Heart left ventricle (tissue), 16 donors: Measurements from ENCODE around the gene RTP3. TPM values are rescaled to one million over a fixed set of nuclear protein-coding genes. Genes with fewer than 3 reads are reported as not detected.
A peak's percentile ranks its signal among the peaks of the same experiment; 100 is the strongest.
"Not testable (repeated sequence)": the region's sequence is repeated elsewhere in the genome, so short reads cannot be mapped to it uniquely, and the experiment has no call there.

Experiments used
- ATAC-seq, 4 donors: fragments of 200-7000 bp; cut with Tn5 transposase; one replicate each; pipeline ENCODE4 v1.9.1; 2020 to 2022; ENCODE audit warnings: moderate library complexity in 4 of 4, mild to moderate bottlenecking in 3 of 4, moderate number of reproducible peaks in 1 of 4
- DNase-seq, 5 donors: peaks; one replicate each; pipeline ENCODE4 v3.0.0-alpha.2; 2020
- H3K27ac ChIP-seq, 12 donors: fragments of 200-600 bp; sonication (generic) in 4 of 12; one replicate each; pipeline versions ENCODE4 v1.5.0 to v1.8.0; 2016 to 2022; ENCODE audit warnings: mild to moderate bottlenecking in 2 of 12
- H3K27me3 ChIP-seq, 9 donors: fragments of 200-600 bp; sonication (generic) in 2 of 9; one replicate each; pipeline versions ENCODE4 v1.5.1 to v1.8.0; 2016 to 2022; ENCODE audit warnings: mild to moderate bottlenecking in 3 of 9
- H3K36me3 ChIP-seq, 9 donors: fragments of 200-600 bp; sonication (generic) in 2 of 9; one replicate each; pipeline versions ENCODE4 v1.5.0 to v1.8.0; 2018 to 2022; ENCODE audit warnings: mild to moderate bottlenecking in 2 of 9
- H3K4me1 ChIP-seq, 12 donors: fragments of 200-600 bp; sonication (generic) in 4 of 12; one replicate each; pipeline versions ENCODE4 v1.5.0 to v1.8.0; 2016 to 2022; ENCODE audit warnings: mild to moderate bottlenecking in 3 of 12
- H3K4me3 ChIP-seq, 12 donors: fragments of 200-600 bp; sonication (generic) in 4 of 12; one replicate each; pipeline versions ENCODE4 v1.5.0 to v1.8.0; 2017 to 2022; ENCODE audit warnings: mild to moderate bottlenecking in 9 of 12, moderate library complexity in 4 of 12
- H3K9me3 ChIP-seq, 12 donors: fragments of 200-600 bp; sonication (generic) in 4 of 12; one replicate each; pipeline versions ENCODE4 v1.5.0 to v1.8.0; 2016 to 2022; ENCODE audit warnings: mild to moderate bottlenecking in 1 of 12
- POLR2A ChIP-seq, 2 donors: fragments of 450-650 bp; IDR thresholded peaks; one replicate each; pipeline ENCODE4 v1.6.1; 2017; ENCODE audit warnings: antibody characterized with exemption in 2 of 2, mild to moderate bottlenecking in 2 of 2, moderate library complexity in 2 of 2
- WGBS, 4 donors: extraction: QIAGEN DNeasy Blood & Tissue Kit in 2 of 4; methylation state at CpG; one replicate each; pipeline versions ENCODE4 v1.1.5 to v1.1.7; 2013 to 2018; 5-methylcytosine and 5-hydroxymethylcytosine counted together
- intact Hi-C, 10 donors: fragments of 100-400 bp; cut with DNase I; formaldehyde crosslinking; loops; one replicate each; pipeline versions ENCODE4 v1.11.1 to v1.14.2; 2022
- polyA plus RNA-seq, 2 donors: library from polyadenylated mRNA; stranded (reverse); fragments of 200-250 nt; gene quantifications; one replicate each; pipeline ENCODE4 v1.2.3, GENCODE V29; 2013
- total RNA-seq, 9 donors: library from RNA; depleted of rRNA in 2 of 9; stranded (reverse); fragments of >200 nt in 2 of 9; fragmentation: NEBNext Ultra II Directional in 3 of 9; extraction: Animal tissue kit (Norgen Biotek cat#: 25700) in 3 of 9; gene quantifications; one replicate each; pipeline versions ENCODE4 v1.1.0 to v1.2.4, GENCODE V29; 2016 to 2023
- TF ChIP-seq, protein P1 (sequence below), 12 donors: fragments of 200-600 bp; sonication (generic) in 4 of 12; IDR thresholded peaks; one replicate each; pipeline versions ENCODE4 v1.5.0 to v1.8.0; 2018 to 2022; ENCODE audit warnings: antibody characterized with exemption in 12 of 12, mild to moderate bottlenecking in 5 of 12
- donor health status: ischemic (EF 13 %, LVEDD 7.1; RV severe dilation, severe dysfunction).
- donor health status: healthy with polysubstance abuse.
- donor health status: DM: no; HTN: yes; CAD: no.
- donor health status: DM: no; HTN: no; CAD: no.
- donor health status: ischemic (EF 25% LVEDD 6.9; RV normal size, moderate dysfunction).
- donor health status: ischemic (EF 25% LVEDD 5.7; RV mildly dilated, moderate dysfunction).
- donor health status: healthy.
- donor health status: DM: yes; HTN: yes; CAD: no.
- donor health status: ischemic (EF 35%, LVEDD 5.7; RV mildly dilated, moderate dysfunction).
- donor health status: nonischemic (EF 11% LVEDD 7.7; RV severe dilation, severe dysfunction).
- donor health status: DM: yes; HTN: yes; CAD: no.
- donor health status: PGD.
- donor health status: ischemic (EF 29% LVEDD 5.4; RV normal size, mild dysfunction).
- donor health status: nonischemic (EF 23%, LVEDD 6.1; RV moderate dilation, normal function).

The RTP3 gene
- total and polyA plus RNA-seq, 11 donors, result not detected

GRCh38 chr3:46536758-46537157 is 39.0 kb downstream of the RTP3 start:
- ATAC-seq (no peak), DNase-seq (no peak)
- Histone ChIP-seq H3K27ac (no peak overlapping the region), H3K36me3 (peaks cover 0 to 78% (median 8%) of the 10 kb centered on the region in 9 donors), H3K4me3 (no peak overlapping the region), H3K27me3 (no peaks in the 10 kb centered on the region), H3K9me3 (no peaks in the 10 kb centered on the region), H3K4me1 (peaks cover 0 to 31% (median 9%) of the 10 kb centered on the region in 12 donors)
- intact Hi-C loops, result no loop called here
- no peak for TF ChIP-seq POLR2A (IDR thresholded peaks at IDR 0.05)
- TF ChIP-seq, protein P1, sequence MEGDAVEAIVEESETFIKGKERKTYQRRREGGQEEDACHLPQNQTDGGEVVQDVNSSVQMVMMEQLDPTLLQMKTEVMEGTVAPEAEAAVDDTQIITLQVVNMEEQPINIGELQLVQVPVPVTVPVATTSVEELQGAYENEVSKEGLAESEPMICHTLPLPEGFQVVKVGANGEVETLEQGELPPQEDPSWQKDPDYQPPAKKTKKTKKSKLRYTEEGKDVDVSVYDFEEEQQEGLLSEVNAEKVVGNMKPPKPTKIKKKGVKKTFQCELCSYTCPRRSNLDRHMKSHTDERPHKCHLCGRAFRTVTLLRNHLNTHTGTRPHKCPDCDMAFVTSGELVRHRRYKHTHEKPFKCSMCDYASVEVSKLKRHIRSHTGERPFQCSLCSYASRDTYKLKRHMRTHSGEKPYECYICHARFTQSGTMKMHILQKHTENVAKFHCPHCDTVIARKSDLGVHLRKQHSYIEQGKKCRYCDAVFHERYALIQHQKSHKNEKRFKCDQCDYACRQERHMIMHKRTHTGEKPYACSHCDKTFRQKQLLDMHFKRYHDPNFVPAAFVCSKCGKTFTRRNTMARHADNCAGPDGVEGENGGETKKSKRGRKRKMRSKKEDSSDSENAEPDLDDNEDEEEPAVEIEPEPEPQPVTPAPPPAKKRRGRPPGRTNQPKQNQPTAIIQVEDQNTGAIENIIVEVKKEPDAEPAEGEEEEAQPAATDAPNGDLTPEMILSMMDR (IDR thresholded peaks at IDR 0.05), result no peak

- H3K4me1 ChIP-seq, result peaks cover 0 to 35% (median 9%) of the 10 kb centered on the region in 12 donors
- intact Hi-C loops, result no loop called here
- H3K27ac ChIP-seq, result no peak overlapping the region
- H3K36me3 ChIP-seq, result peaks cover 0 to 75% (median 2%) of the 10 kb centered on the region in 9 donors
- TF ChIP-seq, protein P1 (IDR thresholded peaks at IDR 0.05), result no peak
- no peak for TF ChIP-seq POLR2A (IDR thresholded peaks at IDR 0.05)
- WGBS, 4 donors, result 93 to 100% (median 97%) methylated on average over 1 of the region's 1 CpG
- no peaks in the 10 kb centered on the region for H3K27me3 ChIP-seq
- no peak for ATAC-seq
- DNase-seq, result no peak
- no peak overlapping the region for H3K4me3 ChIP-seq
- no peaks in the 10 kb centered on the region for H3K9me3 ChIP-seq
Measured at GRCh38 chr3:46537316-46537715, 39.5 kb downstream of the RTP3 start.

DNA sequence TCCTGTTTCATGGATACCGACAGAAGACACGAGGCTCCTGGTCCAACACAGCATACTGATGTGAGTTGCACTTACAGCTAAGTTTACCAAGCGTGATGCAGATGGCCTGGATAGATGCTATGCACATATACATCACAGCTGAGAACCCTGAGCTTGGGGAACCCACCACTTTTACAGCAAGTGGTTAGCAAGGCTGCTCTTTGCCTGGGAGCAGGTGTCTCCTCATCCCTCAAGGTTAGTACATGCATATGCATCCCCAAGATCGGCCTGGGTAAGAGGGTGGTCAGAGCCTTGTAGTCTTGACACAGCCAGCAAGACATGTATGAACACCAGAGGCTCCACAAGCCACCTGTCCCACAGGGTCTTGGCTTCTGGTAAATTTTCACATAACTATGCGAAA is 40.0 kb downstream of the RTP3 start:
- no peak overlapping the region for H3K27ac ChIP-seq
- no peak for TF ChIP-seq POLR2A (IDR thresholded peaks at IDR 0.05)
- TF ChIP-seq, protein P1 (IDR thresholded peaks at IDR 0.05), result no peak
- intact Hi-C loops, result no loop called here
- ATAC-seq, result no peak
- H3K4me1 ChIP-seq, result peaks cover 0 to 35% (median 9%) of the 10 kb centered on the region in 12 donors
- DNase-seq, result no peak
- H3K9me3 ChIP-seq, result no peaks in the 10 kb centered on the region
- H3K36me3 ChIP-seq, result peaks cover 0 to 70% (median 0%) of the 10 kb centered on the region in 9 donors
- H3K27me3 ChIP-seq, result no peaks in the 10 kb centered on the region
- H3K4me3 ChIP-seq, result no peak overlapping the region
- 89 to 98% (median 94%) methylated on average over 5 of the region's 5 CpGs for WGBS, 4 donors

DNA sequence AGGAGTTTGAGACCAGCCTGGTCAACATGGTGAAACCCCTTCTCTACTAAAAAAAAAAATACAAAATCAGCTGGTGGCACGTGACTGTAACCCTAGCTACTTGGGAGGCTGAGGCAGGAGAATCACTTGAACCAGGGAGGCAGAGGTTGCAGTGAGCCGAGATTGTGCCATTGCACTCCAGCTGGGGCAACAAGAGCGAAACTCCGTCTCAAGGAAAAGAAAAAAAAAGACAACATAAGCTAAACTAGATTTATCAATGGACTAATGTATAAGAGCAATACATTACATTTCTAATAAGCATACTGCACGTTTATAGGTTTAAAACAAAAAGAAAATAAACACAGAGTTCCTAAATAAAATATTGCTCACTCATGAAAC is 40.6 kb downstream of the RTP3 start:
- Histone ChIP-seq H3K4me3 (peak overlapping the region in 2 of 12 donors; percentile 27 to 39), H3K4me1 (peaks cover 0 to 35% (median 9%) of the 10 kb centered on the region in 12 donors), H3K27ac (peak overlapping the region in 1 of 12 donors; percentile 82), H3K36me3 (peaks cover 0 to 67% (median 0%) of the 10 kb centered on the region in 9 donors)
- H3K9me3 ChIP-seq, DNase-seq, H3K27me3 ChIP-seq, intact Hi-C loops, ATAC-seq: not testable (repeated sequence)
- 57 to 72% (median 62%) methylated on average over 5 of the region's 5 CpGs for WGBS, 4 donors
